Raji (cell line): Measurements from ENCODE around the gene SH2B3.

ENCODE experiments used
- POLR2A ChIP-seq: IDR thresholded peaks from 2 replicates; pipeline ENCODE4 v1.6.1; 2011; ENCODE audit warnings: low read depth, low read length, control low read depth; ENCODE audit not compliant: insufficient read depth

SH2B3 gene

DNA sequence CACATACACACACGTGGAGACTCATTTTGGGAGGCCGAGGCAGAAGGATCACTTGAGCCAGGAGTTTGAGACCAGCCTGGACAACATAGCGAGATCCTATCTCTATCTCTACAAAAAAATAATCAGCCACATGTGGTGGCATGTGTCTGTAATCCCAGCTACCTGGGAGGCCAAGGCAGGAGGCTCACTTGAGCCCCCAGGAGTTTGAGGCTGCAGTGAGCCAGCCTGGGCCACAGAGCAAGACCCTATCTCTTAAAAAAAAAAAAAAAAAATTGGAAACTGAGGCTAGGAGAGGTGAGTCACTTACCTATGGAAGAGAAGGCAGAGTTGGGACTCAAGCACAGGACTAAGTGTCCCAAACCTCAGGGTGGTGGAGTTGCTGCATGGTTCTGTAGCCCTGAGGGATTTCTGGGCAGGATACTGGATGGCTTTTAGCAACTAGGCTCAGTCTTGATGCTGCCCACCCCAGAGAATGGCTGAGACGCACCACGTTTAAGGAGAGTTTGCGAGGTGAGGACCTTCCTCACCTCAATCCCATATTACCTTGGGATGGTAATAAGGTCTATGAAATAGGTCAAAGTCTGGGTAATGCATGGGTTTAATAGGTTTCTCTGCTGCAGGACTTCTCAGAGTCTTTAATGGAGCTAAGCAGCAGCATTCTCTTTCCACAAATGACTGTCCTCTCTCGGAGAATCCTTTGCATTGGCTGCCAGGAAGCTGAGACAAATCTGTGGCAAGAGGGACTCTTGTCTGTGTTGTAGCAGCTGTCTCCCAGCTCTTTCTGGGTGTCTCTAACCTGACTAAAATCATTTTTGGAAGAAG is 35.6 kb downstream of the SH2B3 start:
- no peak for TF ChIP-seq POLR2A

DNA sequence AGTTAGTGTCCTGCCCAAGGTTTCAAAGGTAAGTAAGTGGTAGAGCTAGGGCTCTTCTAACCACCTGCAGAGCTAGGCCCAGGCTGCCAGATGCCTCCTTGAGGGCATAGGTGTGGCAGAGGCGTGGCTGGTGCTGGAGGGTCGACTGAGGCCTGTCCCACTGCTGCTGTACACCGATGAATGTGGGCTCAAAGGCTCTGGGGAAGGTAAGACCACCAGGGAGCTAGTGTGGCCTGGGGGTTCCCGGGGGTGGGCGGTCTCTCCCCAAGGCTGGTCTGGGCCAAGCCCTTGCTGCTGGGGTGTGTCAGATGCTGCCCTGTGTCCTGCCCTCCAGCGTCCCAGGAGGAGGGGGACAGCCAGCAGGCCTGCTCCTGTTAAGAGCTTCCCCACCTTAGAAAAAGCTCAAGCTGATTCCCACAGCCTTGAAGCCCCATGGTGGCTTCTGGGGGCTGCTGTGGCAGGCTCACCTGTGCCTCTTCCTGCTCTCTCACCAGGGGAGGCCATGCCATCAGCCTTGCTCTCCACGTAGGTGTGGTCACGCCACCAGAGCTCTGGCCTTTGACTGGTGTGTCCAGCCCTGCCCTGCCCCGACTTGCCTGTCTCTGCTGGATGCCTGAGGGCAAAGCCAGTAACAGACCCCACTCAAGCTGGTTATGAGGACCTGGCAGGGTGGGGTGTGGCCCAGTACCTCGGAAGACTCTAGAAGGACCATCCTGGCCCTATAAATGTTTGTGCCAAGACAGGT is 36.8 kb downstream of the SH2B3 start:
- no peak for TF ChIP-seq POLR2A

DNA sequence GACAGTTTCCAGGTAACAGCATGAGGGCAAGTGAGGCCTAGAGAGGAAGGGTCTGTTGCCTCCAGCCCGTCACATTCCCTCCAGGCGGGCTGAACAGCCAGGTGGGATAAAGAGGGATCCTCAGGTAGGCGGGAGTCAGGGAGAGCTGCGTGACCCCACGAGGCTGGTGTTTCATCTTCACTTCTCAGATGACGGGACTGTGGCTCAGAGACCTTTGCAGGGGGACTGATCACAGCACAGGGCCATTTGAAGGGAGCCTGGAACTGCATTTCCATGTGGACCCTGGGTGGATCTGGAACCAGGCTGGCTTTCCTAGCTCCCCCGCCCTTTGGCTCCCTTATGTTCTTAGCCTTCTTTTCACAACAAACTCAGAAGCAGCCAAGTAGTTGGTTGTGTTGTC is 37.4 kb downstream of the SH2B3 start:
- no peak for TF ChIP-seq POLR2A

DNA sequence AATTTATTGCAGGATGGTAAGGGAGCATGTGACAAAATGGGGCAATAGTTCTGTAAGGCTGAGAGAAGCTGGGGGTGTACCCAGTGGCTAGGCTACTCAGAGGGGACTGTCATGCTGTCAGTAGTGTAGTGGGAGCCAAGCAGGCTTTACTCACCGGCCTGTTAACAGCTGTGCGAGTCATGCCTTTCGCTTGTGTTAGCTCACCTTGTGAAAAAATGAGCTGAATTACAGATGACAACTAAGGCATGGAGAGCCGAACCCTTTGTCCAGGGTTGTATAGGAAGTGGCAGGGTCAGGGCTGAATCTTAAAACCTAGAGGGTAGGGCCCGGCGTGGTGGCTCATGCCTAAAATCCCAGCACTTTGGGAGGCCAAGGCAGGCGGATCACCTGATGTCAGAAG is 37.9 kb downstream of the SH2B3 start:
- no peak for TF ChIP-seq POLR2A

DNA sequence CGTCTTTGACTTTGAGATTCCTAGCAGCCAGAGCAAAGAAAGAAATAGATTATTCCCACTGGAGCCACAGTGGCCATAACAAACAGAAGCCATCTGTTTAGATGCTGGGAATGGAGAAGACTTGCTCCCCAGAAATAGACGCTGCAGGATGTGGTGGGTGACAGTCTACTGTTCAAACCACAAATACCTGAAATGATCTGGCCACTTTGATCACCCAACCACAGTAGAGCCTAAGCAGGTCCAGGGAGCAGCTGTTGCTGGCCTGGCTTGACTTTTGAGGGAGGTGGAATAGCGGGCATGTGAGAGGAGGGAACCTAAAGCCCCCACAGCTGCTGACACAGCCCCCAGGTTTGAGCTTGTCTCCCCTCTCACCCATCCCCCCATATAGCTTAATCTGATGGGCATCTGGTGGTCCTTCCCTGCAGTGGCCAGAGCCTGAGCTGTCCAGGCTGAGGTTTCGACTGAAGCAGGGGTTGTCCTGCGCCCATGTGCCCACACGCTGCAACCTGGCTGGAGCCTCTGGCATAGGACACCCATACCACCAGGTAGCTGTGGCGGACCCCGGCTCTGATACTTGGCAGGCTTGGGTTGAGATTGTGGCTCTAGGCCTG is 38.7 kb downstream of the SH2B3 start:
- TF ChIP-seq POLR2A = no peak

DNA sequence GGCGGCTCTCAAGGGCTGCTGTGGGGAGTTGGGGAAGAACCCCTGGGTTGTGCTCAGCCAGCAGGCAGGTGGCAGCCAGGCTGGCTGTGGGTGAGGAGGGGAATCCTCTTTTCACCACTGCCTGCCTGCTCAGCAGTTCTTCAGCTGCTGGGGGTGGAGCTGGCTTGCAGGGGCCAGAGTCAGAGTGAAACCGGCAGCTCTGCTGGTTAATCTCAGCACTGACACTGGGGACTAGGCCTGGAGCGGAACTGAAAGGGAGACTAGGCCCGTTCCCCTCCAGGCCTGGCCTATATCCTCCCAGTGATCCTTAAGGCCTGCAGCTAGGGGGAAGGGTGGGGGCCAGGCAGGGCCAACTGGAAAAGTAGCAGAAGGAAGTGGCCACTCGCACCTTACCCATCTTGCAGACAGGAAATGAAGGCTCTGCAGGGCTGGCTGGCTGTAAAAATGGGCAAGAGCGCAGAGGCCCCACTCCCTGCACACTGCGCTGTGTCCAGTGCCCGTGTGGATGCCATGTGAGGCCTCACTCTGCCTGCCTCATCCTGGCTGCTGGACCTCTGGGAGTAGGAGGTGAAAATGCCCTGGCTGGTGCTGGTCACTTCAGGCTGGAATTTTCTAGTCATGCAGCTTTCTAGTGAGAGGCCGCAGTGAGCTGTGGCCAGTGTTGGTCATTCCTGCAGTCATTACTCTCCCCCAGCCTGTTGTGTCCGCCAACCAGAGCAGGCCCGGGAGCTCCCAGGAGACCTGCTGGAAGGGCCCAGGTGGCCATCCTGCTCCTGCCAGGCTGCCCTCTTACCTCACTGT is 39.4 kb downstream of the SH2B3 start:
- no peak for TF ChIP-seq POLR2A

DNA sequence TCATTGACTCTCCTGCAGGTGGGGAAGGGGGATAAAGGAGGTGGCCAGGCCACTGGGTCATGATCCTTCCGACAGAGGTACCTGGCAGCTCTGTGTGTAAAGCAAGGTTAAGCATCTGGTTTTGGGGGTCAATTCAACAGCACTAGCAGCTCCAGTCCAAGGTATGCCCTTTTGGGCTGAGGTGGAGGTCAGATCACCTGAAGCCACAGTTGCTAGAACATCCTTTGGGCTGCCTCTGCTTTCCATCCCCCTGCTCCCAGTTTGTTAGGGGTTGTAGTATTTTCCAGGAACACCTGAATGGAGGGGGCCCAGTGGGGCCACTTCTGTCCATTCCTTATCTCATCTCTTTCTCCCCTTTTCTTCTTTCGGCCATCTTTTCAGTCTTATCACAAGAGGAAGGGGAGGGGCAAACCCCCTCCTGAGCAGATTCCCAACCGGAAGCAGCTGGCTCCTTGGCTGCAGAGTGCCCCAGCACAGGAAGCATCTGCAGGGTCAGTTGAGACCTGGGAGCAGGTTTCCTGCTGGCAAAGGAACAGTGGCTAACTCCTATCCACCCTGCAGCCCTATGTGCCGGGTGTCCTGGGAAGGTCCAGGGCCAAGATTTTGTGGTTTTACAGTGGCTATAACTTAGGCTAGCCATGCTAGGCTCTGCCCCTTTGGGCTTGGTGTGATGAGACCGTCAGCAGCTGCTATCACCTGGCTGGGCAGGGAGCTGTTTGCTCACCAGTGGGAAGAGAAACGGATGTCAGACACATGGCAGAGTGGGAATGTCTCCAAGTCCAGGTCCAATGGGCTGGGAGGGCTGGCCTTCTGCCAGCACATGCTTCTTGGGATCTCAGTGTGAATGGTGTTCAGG is 40.2 kb downstream of the SH2B3 start:
- TF ChIP-seq POLR2A = no peak

DNA sequence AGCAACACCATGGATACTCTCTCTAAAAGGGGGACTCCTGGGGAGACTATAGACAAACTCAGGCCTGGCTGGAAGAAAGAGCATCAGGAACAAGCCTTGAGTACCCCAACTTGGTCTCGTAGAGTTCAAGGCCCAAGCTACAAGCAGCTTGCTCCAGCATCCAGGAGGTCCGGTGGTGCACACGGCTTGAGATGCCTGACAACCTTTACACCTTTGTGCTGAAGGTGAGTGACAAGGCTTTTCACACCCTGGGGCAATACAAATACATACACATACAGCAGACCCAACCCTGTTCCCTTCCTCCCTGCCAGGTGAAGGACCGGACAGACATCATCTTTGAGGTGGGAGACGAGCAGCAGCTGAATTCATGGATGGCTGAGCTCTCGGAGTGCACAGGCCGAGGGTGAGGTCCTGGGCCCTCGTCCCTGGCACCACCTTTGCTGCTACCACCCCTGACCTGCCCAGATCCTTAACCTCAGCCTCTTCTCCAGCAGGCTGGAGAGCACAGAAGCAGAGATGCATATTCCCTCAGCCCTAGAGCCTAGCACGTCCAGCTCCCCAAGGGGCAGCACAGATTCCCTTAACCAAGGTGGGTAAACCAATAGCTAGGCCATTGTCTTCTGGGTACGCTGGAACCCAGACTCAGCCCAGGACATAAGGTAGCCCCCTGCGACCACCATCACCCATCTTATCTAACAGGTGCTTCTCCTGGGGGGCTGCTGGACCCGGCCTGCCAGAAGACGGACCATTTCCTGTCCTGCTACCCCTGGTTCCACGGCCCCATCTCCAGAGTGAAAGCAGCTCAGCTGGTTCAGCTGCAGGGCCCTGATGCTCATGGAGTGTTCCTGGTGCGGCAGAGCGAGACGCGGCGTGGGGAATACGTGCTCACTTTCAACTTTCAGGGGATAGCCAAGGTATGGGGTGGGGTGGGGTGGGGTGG is 41.2 kb downstream of the SH2B3 start:
- TF ChIP-seq POLR2A = no peak

DNA sequence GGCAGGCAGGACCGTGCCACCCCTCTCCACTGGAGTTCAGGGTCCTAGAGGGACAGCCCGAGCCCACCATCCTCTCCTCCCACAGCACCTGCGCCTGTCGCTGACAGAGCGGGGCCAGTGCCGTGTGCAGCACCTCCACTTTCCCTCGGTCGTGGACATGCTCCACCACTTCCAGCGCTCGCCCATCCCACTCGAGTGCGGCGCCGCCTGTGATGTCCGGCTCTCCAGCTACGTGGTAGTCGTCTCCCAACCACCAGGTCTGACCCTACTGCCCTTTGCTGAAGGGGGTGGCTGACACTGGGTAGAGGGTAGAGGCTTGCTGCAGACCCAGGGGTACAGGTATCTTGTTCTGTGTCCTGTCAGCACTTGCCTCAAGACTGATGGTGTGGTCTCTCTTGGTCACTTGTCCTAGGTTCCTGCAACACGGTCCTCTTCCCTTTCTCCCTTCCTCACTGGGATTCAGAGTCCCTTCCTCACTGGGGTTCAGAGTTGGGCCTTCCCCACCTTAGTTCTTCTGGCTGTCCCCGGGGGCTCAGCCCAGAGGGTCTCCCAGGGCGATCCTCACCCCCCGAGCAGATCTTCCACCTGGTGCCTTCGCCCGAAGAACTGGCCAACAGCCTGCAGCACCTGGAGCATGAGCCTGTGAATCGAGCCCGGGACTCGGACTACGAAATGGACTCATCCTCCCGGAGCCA is 42.0 kb downstream of the SH2B3 start:
- TF ChIP-seq POLR2A = no peak

DNA sequence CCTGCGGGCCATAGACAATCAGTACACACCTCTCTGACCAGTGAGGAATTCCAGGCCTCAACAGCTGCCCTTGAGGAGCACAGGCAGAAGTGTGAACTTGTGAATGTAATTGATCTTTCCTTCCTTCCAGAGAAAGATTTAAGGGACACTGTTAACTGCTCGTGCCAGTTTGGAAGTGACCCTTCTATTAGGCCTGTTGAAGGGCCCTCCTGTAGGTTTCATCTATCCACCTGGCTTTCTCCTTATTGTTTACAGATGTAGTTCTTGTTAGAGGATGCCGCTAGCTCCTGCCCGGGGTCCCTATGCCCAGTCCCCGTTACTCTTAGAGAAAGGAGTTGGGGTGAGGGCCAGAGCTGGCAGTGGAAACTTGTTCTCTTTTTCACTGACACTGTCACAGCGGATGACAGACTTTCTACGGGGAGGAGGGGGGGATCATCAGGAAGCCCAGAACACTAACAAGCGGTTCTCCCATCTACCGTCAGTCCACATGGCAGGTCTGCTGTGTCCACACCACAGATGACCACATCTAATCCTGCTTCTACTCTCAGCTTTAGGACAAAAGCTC is 42.6 kb downstream of the SH2B3 start:
- no peak for TF ChIP-seq POLR2A

DNA sequence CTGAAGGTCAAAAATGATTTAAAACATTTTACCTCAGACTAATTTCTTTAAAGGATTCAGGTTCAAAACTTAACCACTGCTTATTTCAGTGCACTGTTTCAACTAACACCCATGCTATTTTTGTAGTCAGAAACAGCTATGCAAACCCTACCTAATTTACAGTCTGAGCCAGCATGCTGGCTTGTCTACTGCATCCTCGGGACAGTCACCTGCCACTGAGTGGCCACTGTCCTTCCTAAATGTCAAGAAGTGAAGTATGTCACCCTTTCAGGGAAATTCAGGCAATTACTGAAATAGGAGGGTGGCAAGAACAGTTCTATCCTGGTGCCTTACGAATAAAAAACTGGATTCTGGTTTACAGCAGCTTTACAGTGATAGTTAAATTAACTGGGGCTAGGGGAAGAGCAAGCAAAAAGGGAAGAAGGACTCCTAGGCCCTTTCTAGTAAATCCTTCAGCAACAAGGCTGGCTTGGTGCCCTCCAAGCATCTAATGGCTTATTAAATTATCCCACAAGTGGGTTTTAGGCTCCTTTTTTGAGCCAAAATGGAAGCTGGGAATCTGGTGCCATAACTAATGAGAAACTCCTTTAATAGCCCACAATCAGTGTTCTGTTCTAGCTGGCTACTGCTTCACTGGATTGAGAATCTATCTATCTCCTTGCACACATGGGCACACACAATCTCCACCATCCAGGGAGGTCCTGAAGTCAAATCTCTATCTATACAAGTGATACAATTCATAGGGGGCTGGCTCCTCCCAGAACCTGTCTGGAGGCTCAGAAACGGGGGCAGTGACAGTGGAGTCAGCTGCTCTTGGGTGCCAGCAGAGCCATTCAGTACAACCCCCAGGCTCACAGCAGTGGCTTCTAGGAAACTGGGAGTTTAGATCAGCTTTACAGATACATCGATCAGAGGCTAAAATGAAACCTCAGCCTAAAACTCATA is 43.4 kb downstream of the SH2B3 start:
- TF ChIP-seq POLR2A = no peak
